ENCODE measurements around the gene PCDHA11. TPM values are rescaled to one million over a fixed set of nuclear protein-coding genes. Genes with fewer than 3 reads are reported as not detected.

The PCDHA11 gene
- total and polyA plus RNA-seq, 8 donors, result 0.34 to 1.6 (median 0.96) TPM

- 34 to 38% methylated on average over 37 of the region's 37 CpGs for WGBS, 2 donors
- ATAC-seq (no peak), FAIRE-seq (no peak), DNase-seq (peak in 1 of 6 donors; percentile 47)
- H3K9me3 ChIP-seq, result peaks cover 0 to 2% (median 0%) of the 10 kb centered on the region in 4 donors
- intact Hi-C loops (cut with DNase I), result loop anchor here in 1 of 3 donors (10.0 kb wide), 1 partner anchor 168 kb away; no protein-coding TSS in a partner anchor
- H3K4me3 ChIP-seq, result no peak overlapping the region
- no peak overlapping the region for H3K27ac ChIP-seq
- H3K36me3 ChIP-seq, result no peaks in the 10 kb centered on the region
- no peak for TF ChIP-seq CTCF (IDR thresholded peaks at IDR 0.05)
- no peaks in the 10 kb centered on the region for H3K4me1 ChIP-seq
- H3K27me3 ChIP-seq, result no peaks in the 10 kb centered on the region
Measured at GRCh38 chr5:140877262-140877581, 8.5 kb downstream of the PCDHA11 start.

DNA sequence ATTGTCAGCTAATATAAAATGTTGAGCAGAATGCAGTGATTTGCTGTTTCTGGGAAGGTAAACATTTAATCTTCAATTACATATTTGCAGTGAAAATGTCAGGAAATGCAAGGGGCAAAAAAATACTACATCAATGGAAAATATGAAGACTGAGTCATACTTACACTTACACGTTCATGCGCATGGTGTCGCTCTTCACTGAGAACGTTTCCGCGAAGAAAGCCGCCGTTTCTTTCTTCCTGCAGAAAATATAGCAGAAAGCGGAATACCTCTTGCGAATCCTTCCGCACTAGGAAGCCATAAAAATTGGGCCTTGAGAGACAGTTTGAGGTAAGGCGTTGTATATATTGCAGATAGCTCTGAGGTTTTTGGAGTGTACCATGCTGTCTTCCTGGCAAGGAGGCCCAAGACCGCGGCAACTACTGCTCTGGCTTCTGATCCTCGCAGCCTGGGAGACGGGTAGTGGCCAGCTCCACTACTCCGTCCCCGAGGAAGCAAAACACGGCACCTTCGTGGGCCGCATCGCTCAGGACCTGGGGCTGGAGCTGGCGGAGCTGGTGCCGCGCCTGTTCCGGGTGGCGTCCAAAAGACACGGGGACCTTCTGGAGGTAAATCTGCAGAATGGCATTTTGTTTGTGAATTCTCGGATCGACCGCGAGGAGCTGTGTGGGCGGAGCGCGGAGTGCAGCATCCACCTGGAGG lies 13.3 kb downstream of the PCDHA11 start, which contains the start of gene PCDHA13:
PCDHA13 (plus strand) TSS at position 236 of the 702 bp plus-strand sequence; CDS start at position 381, 145 bp downstream.
- Histone ChIP-seq H3K36me3 (no peaks in the 10 kb centered on the region), H3K4me3 (peak within 1 kb of the TSS in 2 of 4 donors; percentile 24 to 31), H3K27me3 (no peaks in the 10 kb centered on the region), H3K9me3 (peaks cover 0 to 2% (median 0%) of the 10 kb centered on the region in 4 donors), H3K4me1 (no peaks in the 10 kb centered on the region), H3K27ac (no peak within 1 kb of the TSS)
- FAIRE-seq (no peak), ATAC-seq (peak in 3 of 4 donors; percentile 83 to 96 (median 86)), DNase-seq (peak in 1 of 6 donors; percentile 15)
- 10 to 15% methylated on average over 30 to 35 of the region's 35 CpGs for WGBS, 2 donors
- intact Hi-C loops (cut with DNase I), result no loop called here
- no peak for TF ChIP-seq CTCF (IDR thresholded peaks at IDR 0.05)

DNA sequence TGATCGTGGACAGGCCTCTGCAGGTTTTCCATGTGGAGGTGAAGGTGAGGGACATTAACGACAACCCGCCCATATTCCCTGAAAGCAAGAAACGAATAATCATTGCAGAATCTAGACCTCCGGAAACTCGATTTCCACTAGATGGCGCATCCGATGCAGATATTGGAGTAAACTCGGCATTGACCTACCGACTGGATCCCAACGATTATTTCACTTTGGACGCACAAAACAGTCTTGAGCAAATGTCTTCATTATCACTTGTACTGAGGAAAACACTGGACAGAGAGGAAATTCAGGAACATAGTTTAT lies 13.8 kb downstream of the PCDHA11 start:
- no peak for TF ChIP-seq CTCF (IDR thresholded peaks at IDR 0.05)
- Histone ChIP-seq H3K4me1 (no peaks in the 10 kb centered on the region), H3K4me3 (peak overlapping the region in 2 of 4 donors; percentile 24 to 31), H3K36me3 (no peaks in the 10 kb centered on the region), H3K9me3 (peaks cover 0 to 2% (median 0%) of the 10 kb centered on the region in 4 donors), H3K27ac (no peak overlapping the region), H3K27me3 (no peaks in the 10 kb centered on the region)
- no peak for FAIRE-seq
- no peak for DNase-seq
- intact Hi-C loops (cut with DNase I), result no loop called here
- 9 to 19% methylated on average over 12 of the region's 12 CpGs for WGBS, 2 donors
- peak in 3 of 4 donors; percentile 40 to 77 (median 63) for ATAC-seq

DNA sequence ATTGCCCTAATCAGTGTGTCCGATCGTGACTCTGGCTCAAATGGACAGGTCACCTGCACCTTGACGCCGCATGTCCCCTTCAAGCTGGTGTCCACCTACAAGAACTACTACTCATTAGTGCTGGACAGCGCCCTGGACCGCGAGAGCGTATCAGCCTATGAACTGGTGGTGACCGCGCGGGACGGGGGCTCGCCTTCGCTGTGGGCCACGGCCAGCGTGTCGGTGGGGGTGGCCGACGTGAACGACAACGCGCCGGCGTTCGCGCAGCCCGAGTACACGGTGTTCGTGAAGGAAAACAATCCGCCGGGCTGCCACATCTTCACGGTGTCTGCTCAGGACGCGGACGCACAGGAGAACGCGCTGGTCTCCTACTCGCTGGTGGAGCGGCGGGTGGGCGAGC lies 14.6 kb downstream of the PCDHA11 start:
- intact Hi-C loops (cut with DNase I), result no loop called here
- DNase-seq, result peak in 1 of 6 donors; percentile 56
- no peak for TF ChIP-seq CTCF (IDR thresholded peaks at IDR 0.05)
- H3K36me3 ChIP-seq, result no peaks in the 10 kb centered on the region
- no peak for ATAC-seq
- WGBS, 2 donors, result 24 to 35% methylated on average over 41 of the region's 41 CpGs
- FAIRE-seq, result no peak
- no peak overlapping the region for H3K27ac ChIP-seq
- no peaks in the 10 kb centered on the region for H3K4me1 ChIP-seq
- no peak overlapping the region for H3K4me3 ChIP-seq
- H3K9me3 ChIP-seq, result peaks cover 0 to 2% (median 0%) of the 10 kb centered on the region in 4 donors
- no peaks in the 10 kb centered on the region for H3K27me3 ChIP-seq

Data from pancreas (tissue), 10 donors.